H1 (cell line): ENCODE results near the gene PCP4L1. TPM values are rescaled to one million over a fixed set of nuclear protein-coding genes. Genes with fewer than 3 reads are reported as not detected.

Experiments
- BRCA1 ChIP-seq: IDR thresholded peaks from 2 replicates; pipeline ENCODE4 v1.6.1; 2012; ENCODE audit warnings: low read depth, low read length, improper control_type of control experiment
- CHD1 ChIP-seq: IDR thresholded peaks from 2 replicates; pipeline ENCODE4 v1.6.1; 2012; ENCODE audit warnings: low read depth, low read length, improper control_type of control experiment
- KDM4A ChIP-seq: IDR thresholded peaks from one replicate; pipeline ENCODE4 v1.7.1; 2012; ENCODE audit warnings: low read depth, mild to moderate bottlenecking, moderate library complexity, low read length, inconsistent platforms; ENCODE audit not compliant: severe bottlenecking
- NRF1 ChIP-seq: IDR thresholded peaks from 2 replicates; pipeline ENCODE4 v1.6.1; 2011; ENCODE audit warnings: mild to moderate bottlenecking, low read depth, low read length, improper control_type of control experiment
- SP4 ChIP-seq: IDR thresholded peaks from 2 replicates; pipeline ENCODE4 v1.6.1; 2012; ENCODE audit warnings: low read length, inconsistent platforms
- polyA plus RNA-seq, 7 experiments: library from polyadenylated mRNA; depleted of rRNA in 3 of 7; stranded (reverse) in 5 of 7; unstranded in 2 of 7; fragments of >200 nt in 5 of 7; fragments of 200-250 nt in 2 of 7; gene quantifications; 1 replicate in 5 of 7; 2 replicates in 1 of 7; 4 replicates in 1 of 7; pipeline versions ENCODE4 v1.2.1 to v1.2.3, GENCODE V29; 2011 to 2013; ENCODE audit warnings: missing spikeins in 2 of 7, mixed read lengths in 2 of 7
- total RNA-seq: library from RNA; stranded (reverse); fragmentation: NEBNext Ultra II Directional; extraction: Animal tissue kit (Norgen Biotek cat#: 25700); gene quantifications from 2 replicates; pipeline ENCODE4 v1.2.1, GENCODE V29; 2021
- TF ChIP-seq, protein P1 (sequence below): fragments of 300-600 bp; sonication (generic); IDR thresholded peaks from 2 replicates; pipeline ENCODE4 v1.7.1; 2012; ENCODE audit warnings: low read length, moderate library complexity, mild to moderate bottlenecking, inconsistent platforms; ENCODE audit not compliant: insufficient replicate concordance
- TF ChIP-seq, protein P2 (sequence below): IDR thresholded peaks from 2 replicates; pipeline ENCODE4 v1.6.1; 2011; ENCODE audit warnings: low read depth, mild to moderate bottlenecking, low read length; ENCODE audit not compliant: insufficient read depth
- TF ChIP-seq, protein P3 (sequence below): IDR thresholded peaks from 2 replicates; pipeline ENCODE4 v1.6.1; 2012; ENCODE audit warnings: low read length, inconsistent platforms

Gene PCP4L1
- total and polyA plus RNA-seq, 2 of the 8 experiments (the other 6 are each of a cell fraction or from before 2014, with no cell fraction given), result 0.41 to 1.0 TPM

DNA sequence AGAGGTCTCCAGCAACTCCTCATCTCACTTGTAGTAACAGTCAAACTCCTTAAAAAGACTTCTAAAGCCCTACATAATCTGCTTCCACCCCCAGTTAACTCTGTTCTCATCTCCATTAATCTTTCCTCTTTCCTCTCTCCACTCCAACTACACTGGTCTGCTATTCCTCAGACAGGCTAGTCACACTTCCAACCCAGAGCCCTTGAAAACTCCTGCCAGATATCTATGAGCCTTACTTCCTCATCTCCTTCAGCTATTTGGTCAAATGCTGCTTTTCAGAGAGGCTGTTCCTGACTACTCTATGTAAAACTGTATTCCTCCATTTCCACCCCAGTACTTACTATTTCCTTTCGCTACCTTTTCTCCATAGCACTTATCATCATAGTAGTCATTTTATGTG lies 24.4 kb downstream of the PCP4L1 start (continued):
- TF ChIP-seq, protein P1, sequence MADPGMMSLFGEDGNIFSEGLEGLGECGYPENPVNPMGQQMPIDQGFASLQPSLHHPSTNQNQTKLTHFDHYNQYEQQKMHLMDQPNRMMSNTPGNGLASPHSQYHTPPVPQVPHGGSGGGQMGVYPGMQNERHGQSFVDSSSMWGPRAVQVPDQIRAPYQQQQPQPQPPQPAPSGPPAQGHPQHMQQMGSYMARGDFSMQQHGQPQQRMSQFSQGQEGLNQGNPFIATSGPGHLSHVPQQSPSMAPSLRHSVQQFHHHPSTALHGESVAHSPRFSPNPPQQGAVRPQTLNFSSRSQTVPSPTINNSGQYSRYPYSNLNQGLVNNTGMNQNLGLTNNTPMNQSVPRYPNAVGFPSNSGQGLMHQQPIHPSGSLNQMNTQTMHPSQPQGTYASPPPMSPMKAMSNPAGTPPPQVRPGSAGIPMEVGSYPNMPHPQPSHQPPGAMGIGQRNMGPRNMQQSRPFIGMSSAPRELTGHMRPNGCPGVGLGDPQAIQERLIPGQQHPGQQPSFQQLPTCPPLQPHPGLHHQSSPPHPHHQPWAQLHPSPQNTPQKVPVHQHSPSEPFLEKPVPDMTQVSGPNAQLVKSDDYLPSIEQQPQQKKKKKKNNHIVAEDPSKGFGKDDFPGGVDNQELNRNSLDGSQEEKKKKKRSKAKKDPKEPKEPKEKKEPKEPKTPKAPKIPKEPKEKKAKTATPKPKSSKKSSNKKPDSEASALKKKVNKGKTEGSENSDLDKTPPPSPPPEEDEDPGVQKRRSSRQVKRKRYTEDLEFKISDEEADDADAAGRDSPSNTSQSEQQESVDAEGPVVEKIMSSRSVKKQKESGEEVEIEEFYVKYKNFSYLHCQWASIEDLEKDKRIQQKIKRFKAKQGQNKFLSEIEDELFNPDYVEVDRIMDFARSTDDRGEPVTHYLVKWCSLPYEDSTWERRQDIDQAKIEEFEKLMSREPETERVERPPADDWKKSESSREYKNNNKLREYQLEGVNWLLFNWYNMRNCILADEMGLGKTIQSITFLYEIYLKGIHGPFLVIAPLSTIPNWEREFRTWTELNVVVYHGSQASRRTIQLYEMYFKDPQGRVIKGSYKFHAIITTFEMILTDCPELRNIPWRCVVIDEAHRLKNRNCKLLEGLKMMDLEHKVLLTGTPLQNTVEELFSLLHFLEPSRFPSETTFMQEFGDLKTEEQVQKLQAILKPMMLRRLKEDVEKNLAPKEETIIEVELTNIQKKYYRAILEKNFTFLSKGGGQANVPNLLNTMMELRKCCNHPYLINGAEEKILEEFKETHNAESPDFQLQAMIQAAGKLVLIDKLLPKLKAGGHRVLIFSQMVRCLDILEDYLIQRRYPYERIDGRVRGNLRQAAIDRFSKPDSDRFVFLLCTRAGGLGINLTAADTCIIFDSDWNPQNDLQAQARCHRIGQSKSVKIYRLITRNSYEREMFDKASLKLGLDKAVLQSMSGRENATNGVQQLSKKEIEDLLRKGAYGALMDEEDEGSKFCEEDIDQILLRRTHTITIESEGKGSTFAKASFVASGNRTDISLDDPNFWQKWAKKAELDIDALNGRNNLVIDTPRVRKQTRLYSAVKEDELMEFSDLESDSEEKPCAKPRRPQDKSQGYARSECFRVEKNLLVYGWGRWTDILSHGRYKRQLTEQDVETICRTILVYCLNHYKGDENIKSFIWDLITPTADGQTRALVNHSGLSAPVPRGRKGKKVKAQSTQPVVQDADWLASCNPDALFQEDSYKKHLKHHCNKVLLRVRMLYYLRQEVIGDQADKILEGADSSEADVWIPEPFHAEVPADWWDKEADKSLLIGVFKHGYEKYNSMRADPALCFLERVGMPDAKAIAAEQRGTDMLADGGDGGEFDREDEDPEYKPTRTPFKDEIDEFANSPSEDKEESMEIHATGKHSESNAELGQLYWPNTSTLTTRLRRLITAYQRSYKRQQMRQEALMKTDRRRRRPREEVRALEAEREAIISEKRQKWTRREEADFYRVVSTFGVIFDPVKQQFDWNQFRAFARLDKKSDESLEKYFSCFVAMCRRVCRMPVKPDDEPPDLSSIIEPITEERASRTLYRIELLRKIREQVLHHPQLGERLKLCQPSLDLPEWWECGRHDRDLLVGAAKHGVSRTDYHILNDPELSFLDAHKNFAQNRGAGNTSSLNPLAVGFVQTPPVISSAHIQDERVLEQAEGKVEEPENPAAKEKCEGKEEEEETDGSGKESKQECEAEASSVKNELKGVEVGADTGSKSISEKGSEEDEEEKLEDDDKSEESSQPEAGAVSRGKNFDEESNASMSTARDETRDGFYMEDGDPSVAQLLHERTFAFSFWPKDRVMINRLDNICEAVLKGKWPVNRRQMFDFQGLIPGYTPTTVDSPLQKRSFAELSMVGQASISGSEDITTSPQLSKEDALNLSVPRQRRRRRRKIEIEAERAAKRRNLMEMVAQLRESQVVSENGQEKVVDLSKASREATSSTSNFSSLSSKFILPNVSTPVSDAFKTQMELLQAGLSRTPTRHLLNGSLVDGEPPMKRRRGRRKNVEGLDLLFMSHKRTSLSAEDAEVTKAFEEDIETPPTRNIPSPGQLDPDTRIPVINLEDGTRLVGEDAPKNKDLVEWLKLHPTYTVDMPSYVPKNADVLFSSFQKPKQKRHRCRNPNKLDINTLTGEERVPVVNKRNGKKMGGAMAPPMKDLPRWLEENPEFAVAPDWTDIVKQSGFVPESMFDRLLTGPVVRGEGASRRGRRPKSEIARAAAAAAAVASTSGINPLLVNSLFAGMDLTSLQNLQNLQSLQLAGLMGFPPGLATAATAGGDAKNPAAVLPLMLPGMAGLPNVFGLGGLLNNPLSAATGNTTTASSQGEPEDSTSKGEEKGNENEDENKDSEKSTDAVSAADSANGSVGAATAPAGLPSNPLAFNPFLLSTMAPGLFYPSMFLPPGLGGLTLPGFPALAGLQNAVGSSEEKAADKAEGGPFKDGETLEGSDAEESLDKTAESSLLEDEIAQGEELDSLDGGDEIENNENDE, result no peak
- no peak for TF ChIP-seq CHD1
- no peak for TF ChIP-seq NRF1
- TF ChIP-seq KDM4A, result no peak
- TF ChIP-seq, protein P2, sequence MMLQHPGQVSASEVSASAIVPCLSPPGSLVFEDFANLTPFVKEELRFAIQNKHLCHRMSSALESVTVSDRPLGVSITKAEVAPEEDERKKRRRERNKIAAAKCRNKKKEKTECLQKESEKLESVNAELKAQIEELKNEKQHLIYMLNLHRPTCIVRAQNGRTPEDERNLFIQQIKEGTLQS, result no peak
- TF ChIP-seq SP4, result no peak
- TF ChIP-seq, protein P3, sequence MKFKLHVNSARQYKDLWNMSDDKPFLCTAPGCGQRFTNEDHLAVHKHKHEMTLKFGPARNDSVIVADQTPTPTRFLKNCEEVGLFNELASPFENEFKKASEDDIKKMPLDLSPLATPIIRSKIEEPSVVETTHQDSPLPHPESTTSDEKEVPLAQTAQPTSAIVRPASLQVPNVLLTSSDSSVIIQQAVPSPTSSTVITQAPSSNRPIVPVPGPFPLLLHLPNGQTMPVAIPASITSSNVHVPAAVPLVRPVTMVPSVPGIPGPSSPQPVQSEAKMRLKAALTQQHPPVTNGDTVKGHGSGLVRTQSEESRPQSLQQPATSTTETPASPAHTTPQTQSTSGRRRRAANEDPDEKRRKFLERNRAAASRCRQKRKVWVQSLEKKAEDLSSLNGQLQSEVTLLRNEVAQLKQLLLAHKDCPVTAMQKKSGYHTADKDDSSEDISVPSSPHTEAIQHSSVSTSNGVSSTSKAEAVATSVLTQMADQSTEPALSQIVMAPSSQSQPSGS, result no peak
- no peak for TF ChIP-seq BRCA1
